ENCODE results near the gene TENM4.

TENM4 gene

DNA sequence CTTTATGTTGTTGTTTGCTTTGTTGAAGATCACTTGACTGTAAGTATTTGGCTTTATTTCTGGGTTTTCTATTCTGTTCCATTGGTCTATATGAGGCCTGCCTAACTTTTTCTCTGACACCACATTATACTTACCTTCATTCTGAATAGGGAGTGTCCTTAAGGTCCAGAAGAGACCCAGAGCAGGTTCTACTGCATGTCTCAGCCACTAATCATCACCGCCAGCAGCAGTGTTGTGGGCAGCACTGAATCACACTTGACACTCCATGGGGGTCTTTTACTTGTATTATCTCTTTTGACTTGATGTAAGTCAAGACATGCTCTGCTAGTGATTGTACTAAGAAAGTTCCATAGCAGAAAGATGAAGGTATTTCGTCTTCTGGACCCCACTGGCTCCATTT, 274.9 kb downstream of the TENM4 start:
- no peak for DNase-seq

- DNase-seq: no peak
Observed at GRCh38 chr11:79160791-79161403, 279.9 kb downstream of the TENM4 start.

DNA sequence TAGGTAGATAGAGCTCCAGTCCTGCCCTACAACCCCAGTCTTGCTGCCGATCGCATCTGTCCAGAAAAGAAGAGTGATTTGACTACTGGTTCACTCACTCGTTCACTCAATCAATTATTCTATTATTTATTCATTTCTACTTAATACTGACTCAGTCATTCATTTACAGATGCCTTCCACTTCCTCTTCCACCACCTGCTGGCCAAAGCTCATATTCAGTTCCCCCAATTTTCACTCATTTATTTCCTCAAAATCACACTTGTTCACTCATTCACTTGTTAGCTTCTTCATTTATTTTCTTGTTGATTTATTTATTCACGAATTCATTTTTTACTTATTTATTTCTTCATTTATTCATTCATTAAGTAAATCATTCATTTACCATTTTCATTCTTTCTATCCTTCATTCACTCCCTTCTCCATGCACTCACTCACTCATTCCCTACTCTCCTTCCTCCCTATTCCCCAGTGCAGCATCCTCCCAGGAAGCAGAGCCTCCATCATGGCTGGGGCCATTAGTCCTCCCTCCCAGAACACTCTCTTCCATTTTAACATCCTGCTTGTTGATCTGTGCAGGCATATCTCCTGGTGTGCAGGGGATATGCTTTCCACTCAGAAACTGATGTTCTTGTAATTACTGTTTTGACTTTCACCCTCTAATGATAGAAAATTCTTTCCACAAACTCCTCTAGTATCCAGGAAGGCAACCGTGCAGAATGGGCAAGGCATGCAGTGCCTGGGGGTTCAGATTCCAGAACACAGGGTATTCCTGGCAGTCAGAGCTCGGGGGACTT, 281.0 kb downstream of the TENM4 start:
- no peak for DNase-seq

GRCh38 chr11:79157738-79158137, 283.1 kb downstream of the TENM4 start:
- no peak for DNase-seq

DNA sequence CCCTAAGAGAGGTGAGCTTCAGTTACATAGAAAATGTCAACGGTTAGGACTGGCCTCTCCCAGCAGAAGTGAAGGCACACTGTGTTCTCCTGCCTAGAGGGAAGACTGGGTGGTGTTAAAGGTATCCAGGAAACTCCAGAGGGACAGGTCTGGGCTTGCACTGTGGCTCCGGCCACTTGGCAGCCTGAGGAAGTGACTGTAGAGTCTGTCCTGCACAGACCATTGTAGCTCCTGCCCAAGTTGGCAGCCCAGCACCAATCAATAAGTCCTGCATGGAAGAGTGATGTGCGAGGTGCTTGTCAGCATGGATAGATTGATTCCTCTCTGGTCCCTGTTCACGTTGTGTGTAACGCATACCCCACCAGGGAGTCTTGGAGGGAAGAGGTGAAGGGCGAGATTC, 284.8 kb downstream of the TENM4 start:
- DNase-seq: no peak

- no peak for DNase-seq
Observed at GRCh38 chr11:79155237-79155636, 285.6 kb downstream of the TENM4 start.

DNA sequence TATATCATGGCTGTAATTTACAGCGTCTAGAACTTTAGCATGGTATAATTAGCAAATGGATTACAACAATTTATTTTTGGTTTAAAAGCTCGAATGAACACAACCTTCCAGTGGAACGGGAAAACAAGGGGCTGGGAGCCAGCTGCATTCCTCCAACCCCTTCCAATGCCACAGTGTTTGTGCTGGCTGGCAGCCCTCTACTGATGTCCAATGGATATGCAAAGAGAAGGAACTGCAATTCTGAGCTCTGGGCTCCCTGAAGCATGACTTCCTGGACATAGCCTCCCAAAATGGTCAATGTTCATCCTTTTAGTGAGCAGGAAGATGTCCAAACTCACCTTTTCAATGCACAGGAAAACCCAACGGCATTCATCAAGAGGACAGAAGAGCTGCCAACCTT, 288.3 kb downstream of the TENM4 start:
- no peak for DNase-seq

DNA sequence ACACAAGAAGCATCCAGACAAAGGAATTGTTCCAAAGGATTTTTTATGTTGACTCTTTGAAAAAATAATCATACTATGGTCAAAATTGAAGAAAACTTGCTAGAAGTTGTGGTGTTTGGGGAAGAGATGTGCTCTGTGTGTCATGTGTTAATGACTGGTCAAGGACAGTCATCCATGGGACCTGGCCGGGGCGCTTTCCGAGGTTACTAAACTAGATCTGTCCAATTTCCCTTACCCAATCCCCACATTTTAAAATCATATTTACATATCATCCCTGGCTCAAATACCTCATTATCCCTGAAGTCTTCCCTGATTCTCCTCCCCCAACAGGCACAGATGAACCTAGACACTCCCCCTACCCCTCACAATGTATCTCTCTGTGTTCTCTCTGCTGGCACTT, 289.4 kb downstream of the TENM4 start:
- no peak for DNase-seq

- no peak for DNase-seq
Observed at GRCh38 chr11:79150966-79151365, 289.9 kb downstream of the TENM4 start.

DNA sequence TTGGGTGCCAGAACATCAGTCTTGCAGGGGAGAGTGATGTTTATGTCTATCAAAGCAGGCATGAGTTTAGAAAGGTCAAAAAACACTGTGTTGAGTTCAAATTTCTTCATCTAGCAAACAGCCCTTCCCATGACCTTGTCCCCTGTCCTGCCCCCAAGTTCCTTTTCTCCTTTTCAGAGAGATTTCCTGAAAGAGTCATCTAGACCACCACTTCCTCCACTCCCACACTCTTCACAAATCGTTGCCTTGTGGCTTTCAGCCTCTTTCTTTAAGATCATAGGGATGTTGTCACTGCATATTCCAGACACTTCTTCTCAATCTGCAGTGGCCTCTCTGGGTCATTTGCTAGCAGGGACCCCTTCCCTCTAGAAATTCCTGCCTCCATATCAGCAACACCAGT, 290.5 kb downstream of the TENM4 start:
- no peak for DNase-seq

DNA sequence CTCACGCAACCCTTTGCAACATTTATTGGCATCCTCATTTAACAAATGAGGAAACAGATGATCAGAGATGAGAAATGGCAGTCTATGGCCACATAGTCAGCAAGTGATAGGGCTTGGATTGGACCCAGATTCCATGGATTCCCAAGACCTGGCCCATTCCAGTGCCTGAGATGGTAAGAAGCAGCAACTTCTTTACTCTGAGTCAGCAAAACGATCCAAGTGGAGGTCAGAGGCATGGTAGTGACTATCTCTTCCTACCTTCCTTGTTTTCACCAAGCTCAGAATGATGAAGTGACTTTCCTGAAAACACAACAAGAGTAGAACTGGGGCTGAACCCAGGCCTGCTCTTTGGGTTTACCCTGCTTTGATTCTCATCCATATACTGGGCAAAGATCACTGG, 293.1 kb downstream of the TENM4 start:
- no peak for DNase-seq

DNA sequence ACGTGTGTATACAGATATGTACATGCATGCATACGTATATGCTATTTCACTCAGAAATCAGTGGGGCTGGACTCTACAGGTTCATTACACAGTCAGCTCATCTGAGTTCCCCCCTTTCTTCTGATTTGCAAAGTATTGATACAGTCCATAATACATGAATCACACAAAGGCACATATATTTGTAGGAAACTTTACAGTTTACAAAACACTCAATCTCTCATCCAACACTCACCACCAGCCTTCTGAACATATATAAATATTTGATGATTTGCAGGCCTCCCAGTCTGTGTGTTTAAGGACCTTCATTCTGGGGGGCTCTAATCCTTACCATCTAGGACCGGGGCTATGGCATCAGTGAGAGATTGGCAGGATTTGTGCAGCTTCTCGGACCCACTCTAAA, 293.8 kb downstream of the TENM4 start:
- DNase-seq: no peak

DNA sequence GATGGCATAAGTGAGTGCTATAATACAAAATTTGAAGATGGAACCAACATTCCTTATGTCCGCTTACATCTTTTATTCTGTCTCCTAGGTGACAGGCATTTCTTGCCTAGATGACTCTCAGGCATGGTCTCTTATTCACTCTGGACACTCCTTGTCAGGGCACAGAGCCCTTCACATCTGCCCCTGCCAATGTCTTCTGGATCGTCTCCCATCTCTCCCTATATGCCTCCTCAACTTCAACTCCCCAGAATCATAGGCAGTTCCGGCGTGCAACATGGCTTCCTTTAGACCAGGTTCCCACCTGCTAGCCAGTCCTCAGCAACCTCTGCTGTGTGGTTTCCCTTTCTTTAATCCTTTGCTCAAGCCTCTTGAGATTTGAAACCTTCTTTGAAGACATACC, 300.9 kb downstream of the TENM4 start:
- DNase-seq: peak; percentile 17

DNA sequence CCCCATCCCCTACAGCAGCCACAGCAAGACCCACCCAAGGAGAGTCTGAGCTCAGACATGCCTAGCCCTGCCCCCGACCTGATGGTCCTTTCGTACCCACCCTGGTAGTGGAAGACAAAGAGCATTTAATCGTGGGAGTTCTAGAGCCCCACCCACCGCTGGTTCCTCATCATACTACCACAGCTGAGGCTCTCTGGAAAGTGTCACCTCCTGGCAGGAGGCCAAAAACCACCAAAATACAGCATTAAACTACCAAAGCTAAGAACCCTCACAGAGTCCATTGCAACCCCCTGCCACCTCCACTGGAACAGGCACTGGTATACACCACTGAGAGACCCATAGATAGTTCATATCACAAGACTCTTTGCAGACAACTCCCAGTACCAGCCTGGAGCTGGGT, 311.1 kb downstream of the TENM4 start:
- DNase-seq: no peak

- DNase-seq: no peak
Observed at GRCh38 chr11:79128291-79128690, 312.5 kb downstream of the TENM4 start.

- DNase-seq: no peak
Observed at GRCh38 chr11:79122759-79123158, 318.1 kb downstream of the TENM4 start.

DNA sequence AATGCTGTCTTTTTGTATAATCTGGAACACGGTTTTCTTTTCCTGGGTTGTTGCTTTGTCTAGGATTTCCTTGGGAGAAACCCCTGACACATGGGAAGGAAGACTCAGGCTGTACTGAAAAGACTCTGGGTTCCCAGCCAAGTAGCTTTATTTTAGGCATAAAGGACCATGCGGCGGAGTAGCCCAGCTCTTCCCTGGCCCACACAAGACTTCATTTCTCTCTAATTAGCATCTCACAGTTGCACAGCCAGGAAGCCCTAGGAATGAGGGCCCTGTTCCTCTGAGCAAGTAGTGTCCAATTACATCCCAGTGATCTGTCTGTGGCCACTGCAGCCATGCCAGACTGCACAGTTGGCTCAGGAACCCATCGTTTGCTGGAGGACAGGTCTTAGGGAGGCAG, 319.5 kb downstream of the TENM4 start:
- DNase-seq: no peak

- no peak for DNase-seq
Observed at GRCh38 chr11:79119491-79120284, 321.1 kb downstream of the TENM4 start.

- DNase-seq: no peak
Observed at GRCh38 chr11:79117488-79117887, 323.3 kb downstream of the TENM4 start.

DNA sequence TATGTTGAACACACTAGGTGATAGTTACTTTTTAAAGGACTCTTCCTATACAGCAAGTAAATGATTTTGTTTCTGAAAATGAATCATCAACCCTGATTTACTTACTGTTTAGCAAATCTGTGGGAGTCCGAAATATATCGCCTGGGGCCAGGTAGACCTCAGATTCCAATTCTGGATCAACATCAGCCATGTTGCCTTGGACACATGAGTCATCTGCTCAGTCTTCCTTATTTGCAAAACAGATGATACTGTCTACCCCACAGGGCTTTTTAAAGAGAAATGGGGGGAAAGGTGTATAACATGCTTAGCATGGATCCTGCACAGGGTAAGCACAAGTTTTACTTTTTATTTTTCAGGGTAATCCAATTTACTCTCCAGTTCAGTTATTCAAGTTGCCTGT, 324.2 kb downstream of the TENM4 start:
- DNase-seq: no peak

DNA sequence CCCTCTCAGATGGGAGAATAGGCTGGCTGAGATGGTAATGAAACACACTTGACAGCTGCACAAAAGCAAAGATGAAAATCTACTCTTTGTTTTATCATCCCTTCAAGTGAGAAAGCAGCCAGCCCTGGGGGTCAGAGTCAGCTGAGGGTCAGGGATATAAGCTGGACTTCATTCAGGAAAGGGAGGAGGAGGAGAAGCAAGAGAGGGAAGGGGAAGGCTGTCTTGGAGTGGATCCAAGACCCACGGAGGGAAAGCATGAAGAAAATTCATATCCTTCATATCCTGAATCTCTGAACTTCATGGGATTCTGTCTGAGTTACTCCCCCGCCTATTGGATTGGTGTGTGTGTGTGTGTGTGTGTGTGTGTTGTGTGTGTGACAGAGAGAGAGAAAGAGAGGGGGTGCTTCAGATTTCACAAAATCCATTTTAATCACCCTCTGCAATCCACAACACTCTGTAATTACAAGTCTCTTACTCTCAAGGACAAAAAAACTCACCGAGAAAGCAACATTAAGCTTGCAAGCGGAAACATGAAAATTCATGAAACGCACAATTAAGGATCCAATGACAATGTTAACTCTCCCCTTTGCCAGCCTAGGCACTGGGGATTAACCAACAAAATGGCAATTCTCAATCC, 327.7 kb downstream of the TENM4 start:
- DNase-seq: no peak

- DNase-seq: no peak
Observed at GRCh38 chr11:79110796-79111195, 330.0 kb downstream of the TENM4 start.

GRCh38 chr11:79110321-79110720, 330.5 kb downstream of the TENM4 start:
- no peak for DNase-seq

DNA sequence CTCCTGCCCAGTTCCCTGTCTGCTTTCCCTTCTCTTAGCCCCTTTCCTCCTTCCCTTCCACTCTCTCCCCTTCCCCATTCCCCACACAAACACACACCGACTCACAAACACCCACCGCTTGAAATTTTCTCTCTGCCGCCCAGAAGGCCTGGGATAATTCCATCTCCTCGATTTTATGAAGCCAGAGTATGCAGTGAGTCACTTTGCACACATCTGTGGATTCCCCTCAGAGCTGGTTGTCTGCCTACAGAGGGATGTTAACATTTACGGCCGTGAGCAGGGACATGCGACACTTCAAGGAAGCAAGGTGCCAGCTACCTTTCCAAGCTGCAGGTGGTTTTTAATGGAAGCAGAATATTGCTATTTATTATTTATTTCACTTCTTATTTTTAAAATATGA, 332.0 kb downstream of the TENM4 start:
- no peak for DNase-seq

Data from NCI-H1092 (cell line).